GM12891 (cell line): ENCODE measurements around the gene LMO7.
A peak's percentile ranks its signal among the peaks of the same experiment; 100 is the strongest.

Source experiments
- DNase-seq: peaks from one replicate; pipeline ENCODE4 v3.0.0; 2011; ENCODE audit warnings: low spot score; ENCODE audit not compliant: insufficient read length
- FAIRE-seq: peaks from 2 replicates; lab custom pipeline; 2011; peaks lifted over from hg19 to GRCh38; lab: Jason Lieb, UNC
- PAX5 ChIP-seq: IDR thresholded peaks from 2 replicates; pipeline ENCODE4 v1.6.1; 2011; ENCODE audit warnings: low read length, moderate library complexity, mild to moderate bottlenecking; ENCODE audit not compliant: insufficient read depth, severe bottlenecking
- POLR2A ChIP-seq: IDR thresholded peaks from 2 replicates; pipeline ENCODE4 v1.6.1; 2011; ENCODE audit warnings: low read depth, low read length, control low read depth
- POLR2AphosphoS5 ChIP-seq: IDR thresholded peaks from 2 replicates; pipeline ENCODE4 v1.6.1; 2011; ENCODE audit warnings: low read depth, low read length, control low read depth
- POU2F2 ChIP-seq: IDR thresholded peaks from 2 replicates; pipeline ENCODE4 v1.6.1; 2011; ENCODE audit warnings: low read depth, mild to moderate bottlenecking, control low read depth, low read length, moderate library complexity
- SPI1 ChIP-seq: IDR thresholded peaks from 2 replicates; pipeline ENCODE4 v1.6.1; 2011; ENCODE audit warnings: low read depth, low read length, control low read depth
- TAF1 ChIP-seq: IDR thresholded peaks from 2 replicates; pipeline ENCODE4 v1.6.1; 2011; ENCODE audit warnings: low read depth, low read length, control low read depth

LMO7 gene

GRCh38 chr13:75620020-75620419, 16.1 kb upstream of the LMO7 start:
- DNase-seq = no peak
- TF ChIP-seq POLR2A = no peak
- no peak for TF ChIP-seq SPI1
- TF ChIP-seq PAX5 = no peak
- FAIRE-seq = no peak

GRCh38 chr13:75621147-75621546, 15.0 kb upstream of the LMO7 start:
- no peak for TF ChIP-seq TAF1
- no peak for TF ChIP-seq POU2F2
- no peak for TF ChIP-seq POLR2A
- TF ChIP-seq SPI1 = no peak
- TF ChIP-seq POLR2AphosphoS5 = no peak
- DNase-seq = no peak
- FAIRE-seq = no peak

- DNase-seq (no peak), FAIRE-seq (no peak)
- TF ChIP-seq SPI1 = no peak
- TF ChIP-seq POLR2A = no peak
- no peak for TF ChIP-seq PAX5
- TF ChIP-seq POLR2AphosphoS5 = no peak
- no peak for TF ChIP-seq POU2F2
- no peak for TF ChIP-seq TAF1
Observed at GRCh38 chr13:75628801-75629200, 7.3 kb upstream of the LMO7 start.

- no peak for TF ChIP-seq PAX5
- TF ChIP-seq POU2F2 = no peak
- TF ChIP-seq POLR2AphosphoS5 = no peak
- TF ChIP-seq SPI1 = no peak
- no peak for TF ChIP-seq TAF1
- no peak for TF ChIP-seq POLR2A
- DNase-seq (no peak), FAIRE-seq (no peak)
Observed at GRCh38 chr13:75633285-75633684, 2.8 kb upstream of the LMO7 start.

GRCh38 chr13:75635101-75635827, 866 bp upstream of the LMO7 start:
- no peak for FAIRE-seq
- no peak for DNase-seq
- no peak for TF ChIP-seq POU2F2
- no peak for TF ChIP-seq POLR2AphosphoS5
- no peak for TF ChIP-seq POLR2A
- no peak for TF ChIP-seq TAF1

- peak; percentile 60 for FAIRE-seq
- TF ChIP-seq TAF1 (no peak), POLR2AphosphoS5 (no peak), SPI1 (no peak)
- peak; percentile 50 for DNase-seq
Observed at GRCh38 chr13:75636436-75637180, 478 bp downstream of the LMO7 start.

- FAIRE-seq (peak; percentile 5), DNase-seq (peak; percentile 18)
- TF ChIP-seq PAX5 = no peak
- no peak for TF ChIP-seq POLR2A
- TF ChIP-seq TAF1 = no peak
- TF ChIP-seq POU2F2 = no peak
- TF ChIP-seq SPI1 = no peak
- TF ChIP-seq POLR2AphosphoS5 = no peak
Observed at GRCh38 chr13:75637181-75637750, 1.1 kb downstream of the LMO7 start.

- no peak for DNase-seq
- no peak for TF ChIP-seq TAF1
- no peak for TF ChIP-seq POLR2A
- TF ChIP-seq POLR2AphosphoS5 = no peak
- no peak for TF ChIP-seq PAX5
- no peak for TF ChIP-seq POU2F2
- TF ChIP-seq SPI1 = no peak
Observed at GRCh38 chr13:75639454-75639853, 3.3 kb downstream of the LMO7 start.

GRCh38 chr13:75641026-75641425, 4.9 kb downstream of the LMO7 start:
- DNase-seq = no peak
- no peak for FAIRE-seq
- TF ChIP-seq PAX5 (no peak), SPI1 (no peak), POU2F2 (no peak)

More at GRCh38 chr13:75639454-75639853, 3.3 kb downstream of the LMO7 start:
- no peak for FAIRE-seq

GRCh38 chr13:75643182-75643581, 7.1 kb downstream of the LMO7 start:
- TF ChIP-seq POLR2AphosphoS5 = no peak
- TF ChIP-seq POLR2A = no peak
- no peak for TF ChIP-seq SPI1
- no peak for TF ChIP-seq POU2F2
- TF ChIP-seq PAX5 = no peak
- TF ChIP-seq TAF1 = no peak
- DNase-seq = no peak
- no peak for FAIRE-seq
